GM12878 (cell line): ENCODE measurements around the gene MROH2A. TPM values are rescaled to one million over a fixed set of nuclear protein-coding genes. Genes with fewer than 3 reads are reported as not detected.

Source experiments
- ATAC-seq: fragments of 200-7000 bp; cut with Tn5 transposase; 3 replicates; pipeline ENCODE4 v1.9.1; 2020; ENCODE audit warnings: mild to moderate bottlenecking, moderate library complexity
- BruUV-seq: library from RNA; stranded (reverse); fragments of 400-500 nt; replicated peaks from 2 replicates; lab custom pipeline; 2021; lab: Mats Ljungman, UMichigan
- CTCF ChIA-PET: fragments of 300-600 bp; sonication (Branson Sonifier 250); formaldehyde crosslinking; extraction: SDS; loops from one replicate; lab custom pipeline; 2021; ENCODE audit warnings: inconsistent platforms; lab: Yijun Ruan, JAX
- POLR2A ChIA-PET: fragments of 350-600 bp; formaldehyde crosslinking; extraction: SDS; loops from one replicate; lab custom pipeline; 2021; ENCODE audit warnings: inconsistent platforms; lab: Charles Lee
- RAD21 ChIA-PET: fragments of 300-600 bp; sonication (Branson Sonifier 250); formaldehyde crosslinking; loops from one replicate; lab custom pipeline; 2023; ENCODE audit warnings: antibody characterized with exemption; ENCODE audit not compliant: unreplicated experiment; lab: Charles Lee
- SMC1A ChIA-PET: fragments of 300-600 bp; sonication (Branson Sonifier 250); formaldehyde crosslinking; loops from one replicate; lab custom pipeline; 2023; ENCODE audit not compliant: unreplicated experiment, uncharacterized antibody; lab: Charles Lee
- DNase-seq: peaks from one replicate; pipeline ENCODE4 v3.0.0-alpha.2; 2011; ENCODE audit warnings: low read depth, low spot score
- FAIRE-seq: peaks from 3 replicates; lab custom pipeline; 2011; peaks lifted over from hg19 to GRCh38; lab: Jason Lieb, UNC
- H2AFZ ChIP-seq: 2 replicates; pipeline ENCODE4 v1.6.0; 2011; ENCODE audit warnings: low read depth, low read length, control low read depth; ENCODE audit not compliant: control insufficient read depth
- H3K27ac ChIP-seq: 2 replicates; pipeline ENCODE4 v1.5.1; 2011; ENCODE audit warnings: control low read depth; ENCODE audit not compliant: control insufficient read depth, insufficient read depth
- H3K27me3 ChIP-seq, 2 experiments: replicated peaks in 1 of 2; 2 replicates each; pipeline versions ENCODE4 v1.6.0 to v1.6.1; 2011; ENCODE audit warnings: low read length in 1 of 2; ENCODE audit not compliant: control insufficient read depth in 2 of 2, insufficient read depth in 2 of 2
- H3K36me3 ChIP-seq, 2 experiments: 2 replicates each; pipeline ENCODE4 v1.5.1; 2011; ENCODE audit warnings: low read length in 1 of 2; ENCODE audit not compliant: control insufficient read depth in 2 of 2, insufficient read depth in 2 of 2
- H3K4me1 ChIP-seq: 2 replicates; pipeline ENCODE4 v1.6.1; 2011; ENCODE audit warnings: mild to moderate bottlenecking, low read length, moderate library complexity, mixed read lengths; ENCODE audit not compliant: control insufficient read depth, insufficient read depth
- H3K4me2 ChIP-seq: 2 replicates; pipeline ENCODE4 v1.6.0; 2011; ENCODE audit warnings: control low read depth; ENCODE audit not compliant: control insufficient read depth, insufficient read depth
- H3K4me3 ChIP-seq: fragments of 200-600 bp; sonication (generic); 2 replicates; pipeline ENCODE4 v1.5.1; 2016
- H3K79me2 ChIP-seq: 2 replicates; pipeline ENCODE4 v1.6.0; 2011; ENCODE audit warnings: low read length; ENCODE audit not compliant: control insufficient read depth, insufficient read depth
- H3K9ac ChIP-seq: 2 replicates; pipeline ENCODE4 v1.8.0; 2011; ENCODE audit warnings: low read length, control low read depth, mixed read lengths; ENCODE audit not compliant: control insufficient read depth, insufficient read depth
- H3K9me3 ChIP-seq: replicated peaks from 3 replicates; pipeline ENCODE4 v1.5.1; 2011; ENCODE audit warnings: mild to moderate bottlenecking, low read length; ENCODE audit not compliant: control insufficient read depth, insufficient read depth
- H4K20me1 ChIP-seq: 2 replicates; pipeline ENCODE4 v1.6.0; 2011; ENCODE audit not compliant: control insufficient read depth, insufficient read depth
- BCL11A ChIP-seq: IDR thresholded peaks from 2 replicates; pipeline ENCODE4 v1.6.1; 2011; ENCODE audit warnings: low read depth, low read length
- CUX1 ChIP-seq: IDR thresholded peaks from 2 replicates; pipeline ENCODE4 v1.6.1; 2012; ENCODE audit warnings: improper control_type of control experiment, low read depth, low read length; ENCODE audit not compliant: insufficient replicate concordance
- ETV6 ChIP-seq, 2 experiments: fragments of 450-650 bp in 1 of 2; IDR thresholded peaks in 1 of 2; conservative IDR thresholded peaks in 1 of 2; 2 replicates each; pipeline ENCODE4 v1.6.1; 2014; ENCODE audit warnings: antibody characterized with exemption in 1 of 2, borderline replicate concordance in 1 of 2, low read depth in 1 of 2, mild to moderate bottlenecking in 1 of 2, moderate library complexity in 1 of 2
- NFXL1 ChIP-seq: fragments of 450-650 bp; IDR thresholded peaks from 2 replicates; pipeline ENCODE4 v1.6.1; 2017; ENCODE audit warnings: antibody characterized with exemption, mild to moderate bottlenecking, borderline replicate concordance
- WGBS: methylation state at CpG from one replicate; pipeline ENCODE4 v1.1.6; 2016; ENCODE audit warnings: low lambda C conversion rate; ENCODE audit not compliant: insufficient replicate concordance, insufficient coverage; ENCODE audit errors: missing lambda C conversion rate; 5-methylcytosine and 5-hydroxymethylcytosine counted together
- in situ Hi-C: fragments of 300-500 bp; cut with MboI; formaldehyde crosslinking; loops from 9 replicates; pipeline ENCODE4 v1.14.3; 2018; ENCODE audit warnings: mixed read lengths
- intact Hi-C: fragments of 100-400 bp; cut with micrococcal nuclease; formaldehyde crosslinking; loops from one replicate; pipeline ENCODE4 v1.14.2; 2022; ENCODE audit not compliant: unreplicated experiment
- polyA plus RNA-seq, 11 experiments: library from polyadenylated mRNA; depleted of rRNA in 4 of 11; unstranded in 6 of 11; stranded (reverse) in 5 of 11; fragments of >200 nt; fragmentation: Nextera tagmentation in 4 of 11; fragmentation: Illumina TruSeq in 1 of 11; extraction: Ambion mirVana in 4 of 11; extraction: Trizol in 1 of 11; gene quantifications; 1 replicate in 1 of 11; 2 replicates in 10 of 11; pipeline versions ENCODE4 v1.2.1 to v1.2.3, GENCODE V29; 2011 to 2016; ENCODE audit warnings: inconsistent platforms in 2 of 11, missing spikeins in 2 of 11, low read depth in 1 of 11
- total RNA-seq, 4 experiments: library from RNA; depleted of rRNA in 3 of 4; stranded (reverse); fragments of >200 nt in 3 of 4; fragmentation: Illumina TruSeq in 1 of 4; extraction: Trizol in 1 of 4; gene quantifications; 2 replicates each; pipeline versions ENCODE4 v1.2.1 to v1.2.3, GENCODE V29; 2013 to 2021
- TF ChIP-seq, protein P1 (sequence below): fragments of 450-650 bp; IDR thresholded peaks from 2 replicates; pipeline ENCODE4 v1.6.1; 2016; ENCODE audit warnings: mild to moderate bottlenecking, moderate library complexity, borderline replicate concordance

MROH2A gene
- total and polyA plus RNA-seq, 10 of the 15 experiments (the other 5 are each of a cell fraction or from before 2014, with no cell fraction given) = not detected

DNA sequence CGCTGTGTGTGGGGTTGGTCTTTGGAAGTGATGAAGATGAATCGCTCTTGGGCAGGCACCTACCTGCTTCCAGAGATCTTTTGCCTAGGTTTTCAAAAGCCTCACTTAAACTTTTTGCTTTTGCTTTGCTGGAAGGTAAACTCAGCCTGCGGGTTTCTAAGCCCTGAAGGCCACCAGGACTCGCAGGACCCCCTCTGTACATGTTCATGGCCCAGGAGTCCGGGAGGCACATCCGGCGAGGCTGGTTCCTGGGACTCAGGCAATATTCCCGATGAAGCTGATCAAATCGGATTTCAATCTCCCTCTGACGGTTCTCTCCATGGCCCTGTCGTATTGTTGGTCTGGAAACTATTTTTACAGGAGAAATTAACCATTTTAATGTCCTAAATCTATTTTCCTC, 63.1 kb downstream of the MROH2A start (continued):
- TF ChIP-seq CUX1 = no peak

DNA sequence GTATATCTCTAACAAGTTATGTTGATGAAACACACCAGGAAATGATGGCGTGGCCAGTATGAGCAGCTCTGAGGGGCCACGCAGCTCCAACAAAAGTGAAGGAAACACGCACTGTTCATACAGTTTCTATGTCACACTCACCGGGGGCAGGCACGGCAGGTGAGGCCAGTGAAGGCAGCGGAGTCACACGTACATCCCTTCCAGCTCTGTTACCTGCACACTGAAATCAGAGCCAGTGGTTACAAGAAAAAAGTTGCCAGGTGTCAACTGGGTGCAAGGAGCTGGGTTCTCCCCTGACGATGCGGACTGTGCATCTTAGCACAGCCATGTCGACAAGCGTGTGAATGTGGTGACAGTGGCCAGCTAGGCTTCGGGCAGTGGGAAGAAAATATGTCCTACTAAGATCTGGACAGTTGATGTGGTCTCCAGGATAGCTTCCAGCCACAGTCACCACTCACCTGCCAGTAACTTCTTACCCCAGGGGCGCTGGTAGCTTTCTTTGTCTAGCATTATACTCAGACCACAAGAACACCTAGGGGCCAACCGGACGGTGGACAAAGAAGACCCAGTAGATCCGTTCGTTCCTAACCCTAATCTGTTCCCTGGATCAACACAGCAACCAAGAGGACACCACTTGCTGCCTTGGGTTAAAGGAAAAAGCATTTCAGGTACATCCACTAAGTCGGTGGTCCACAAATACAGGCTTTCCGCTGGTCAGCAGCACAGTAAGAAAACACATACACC, 66.1 kb downstream of the MROH2A start:
- WGBS = 94% methylated on average over 19 of the region's 19 CpGs
- BruUV-seq = no TSS peak
- H3K9ac ChIP-seq = no peak overlapping the region
- no peak overlapping the region for H2AFZ ChIP-seq
- no peak overlapping the region for H3K4me2 ChIP-seq
- intact Hi-C loops (no loop called here), in situ Hi-C loops (no loop called here)
- H3K79me2 ChIP-seq = peaks cover 16% of the 10 kb centered on the region
- TF ChIP-seq, protein P1, sequence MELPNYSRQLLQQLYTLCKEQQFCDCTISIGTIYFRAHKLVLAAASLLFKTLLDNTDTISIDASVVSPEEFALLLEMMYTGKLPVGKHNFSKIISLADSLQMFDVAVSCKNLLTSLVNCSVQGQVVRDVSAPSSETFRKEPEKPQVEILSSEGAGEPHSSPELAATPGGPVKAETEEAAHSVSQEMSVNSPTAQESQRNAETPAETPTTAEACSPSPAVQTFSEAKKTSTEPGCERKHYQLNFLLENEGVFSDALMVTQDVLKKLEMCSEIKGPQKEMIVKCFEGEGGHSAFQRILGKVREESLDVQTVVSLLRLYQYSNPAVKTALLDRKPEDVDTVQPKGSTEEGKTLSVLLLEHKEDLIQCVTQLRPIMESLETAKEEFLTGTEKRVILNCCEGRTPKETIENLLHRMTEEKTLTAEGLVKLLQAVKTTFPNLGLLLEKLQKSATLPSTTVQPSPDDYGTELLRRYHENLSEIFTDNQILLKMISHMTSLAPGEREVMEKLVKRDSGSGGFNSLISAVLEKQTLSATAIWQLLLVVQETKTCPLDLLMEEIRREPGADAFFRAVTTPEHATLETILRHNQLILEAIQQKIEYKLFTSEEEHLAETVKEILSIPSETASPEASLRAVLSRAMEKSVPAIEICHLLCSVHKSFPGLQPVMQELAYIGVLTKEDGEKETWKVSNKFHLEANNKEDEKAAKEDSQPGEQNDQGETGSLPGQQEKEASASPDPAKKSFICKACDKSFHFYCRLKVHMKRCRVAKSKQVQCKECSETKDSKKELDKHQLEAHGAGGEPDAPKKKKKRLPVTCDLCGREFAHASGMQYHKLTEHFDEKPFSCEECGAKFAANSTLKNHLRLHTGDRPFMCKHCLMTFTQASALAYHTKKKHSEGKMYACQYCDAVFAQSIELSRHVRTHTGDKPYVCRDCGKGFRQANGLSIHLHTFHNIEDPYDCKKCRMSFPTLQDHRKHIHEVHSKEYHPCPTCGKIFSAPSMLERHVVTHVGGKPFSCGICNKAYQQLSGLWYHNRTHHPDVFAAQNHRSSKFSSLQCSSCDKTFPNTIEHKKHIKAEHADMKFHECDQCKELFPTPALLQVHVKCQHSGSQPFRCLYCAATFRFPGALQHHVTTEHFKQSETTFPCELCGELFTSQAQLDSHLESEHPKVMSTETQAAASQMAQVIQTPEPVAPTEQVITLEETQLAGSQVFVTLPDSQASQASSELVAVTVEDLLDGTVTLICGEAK = no peak
- TF ChIP-seq ETV6 (conservative IDR thresholded peaks at IDR 0.05 in 1 of 2, IDR thresholded peaks at IDR 0.05 in 1 of 2; ENCODE audit: borderline replicate concordance in 1 of 2, low read depth in 1 of 2) = no peak
- TF ChIP-seq BCL11A = no peak
- TF ChIP-seq NFXL1 = no peak
- H3K27ac ChIP-seq = no peak overlapping the region
- no peak for FAIRE-seq
- H3K36me3 ChIP-seq = peaks cover 55 to 58% of the 10 kb centered on the region in 2 experiments
- SMC1A ChIA-PET = no interaction called here
- POLR2A ChIA-PET = no interaction called here
- DNase-seq = no peak
- H3K27me3 ChIP-seq = no peaks in the 10 kb centered on the region
- no peak overlapping the region for H3K4me3 ChIP-seq
- H3K9me3 ChIP-seq = no peaks in the 10 kb centered on the region
- CTCF ChIA-PET = interaction anchor here (1.2 to 3.7 kb wide), 2 partner anchors 7 to 13 kb away, joined by 3 to 11 read pairs; no protein-coding TSS in a partner anchor
- no peak for ATAC-seq
- RAD21 ChIA-PET = no interaction called here
- H4K20me1 ChIP-seq = no peaks in the 10 kb centered on the region
- H3K4me1 ChIP-seq = peaks cover 5% of the 10 kb centered on the region
